ENCODE measurements around the gene PAPPA2.

- TF ChIP-seq CTCF (IDR thresholded peaks at IDR 0.05; ENCODE audit: low read length) (no peak), EZH2 (IDR thresholded peaks at IDR 0.05; ENCODE audit: borderline replicate concordance, low read length) (no peak)
These were observed 12.4 kb upstream of the PAPPA2 start for GRCh38 chr1:176450526-176450925.
